HG03469 (cell line): Measurements from ENCODE around the gene PCARE.

Experiments
- ATAC-seq: cut with Tn5 transposase; IDR thresholded peaks from one replicate; pipeline ENCODE4 v1.9.1; 2021; ENCODE audit warnings: mild to moderate bottlenecking, moderate library complexity, moderate number of reproducible peaks; ENCODE audit not compliant: unreplicated experiment

Gene PCARE

DNA sequence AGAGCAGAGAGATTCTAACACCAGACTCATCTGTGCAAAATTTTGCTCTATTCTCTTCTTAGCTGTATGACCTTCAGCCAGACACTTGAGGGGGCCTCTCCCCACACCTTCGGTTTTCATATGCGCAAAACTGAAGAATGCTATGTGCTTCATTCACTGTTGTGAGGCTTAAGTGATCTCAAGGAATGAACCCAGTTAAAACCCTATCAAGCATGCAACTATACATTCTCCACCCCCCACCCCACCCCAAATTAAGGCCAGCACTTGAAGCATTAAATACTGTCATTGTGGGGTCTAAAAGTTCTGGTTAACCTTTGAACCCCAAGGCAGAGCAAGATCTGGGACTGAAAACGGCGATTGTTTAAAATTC is 10.0 kb downstream of the PCARE start:
- ATAC-seq: no peak

DNA sequence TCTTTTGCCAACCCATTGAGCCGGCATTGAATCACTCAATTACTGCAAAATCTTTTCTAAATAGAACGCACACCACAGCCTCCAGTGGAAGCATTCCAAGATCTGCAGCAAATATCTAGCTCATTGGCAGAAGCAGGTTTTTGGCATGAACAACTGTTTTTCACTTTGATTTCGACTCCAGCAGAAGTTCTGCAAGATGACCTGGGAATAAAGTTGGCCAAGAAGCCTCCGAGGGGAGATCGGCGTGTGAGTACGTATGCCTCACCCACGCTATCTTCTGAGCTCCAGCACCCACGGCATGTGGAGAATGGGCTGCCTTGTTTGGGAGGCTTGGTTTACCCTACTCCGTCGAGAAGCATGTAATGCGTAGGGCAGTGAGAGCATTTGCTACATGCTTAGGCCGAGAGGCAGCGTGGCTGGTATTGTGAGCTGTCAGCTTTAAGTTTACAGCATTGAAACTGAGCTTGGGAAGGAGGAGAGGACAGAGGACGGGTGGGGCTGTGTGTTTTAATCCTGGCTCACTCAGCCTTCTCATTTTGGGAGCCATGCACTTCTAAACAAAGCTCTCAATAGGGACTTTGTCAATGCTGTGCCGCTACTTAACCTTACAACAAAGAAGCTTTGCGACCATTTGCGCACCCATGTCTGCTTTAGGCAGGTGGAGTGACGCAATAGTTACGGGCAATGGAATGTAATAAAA is 10.5 kb downstream of the PCARE start:
- ATAC-seq: no peak

DNA sequence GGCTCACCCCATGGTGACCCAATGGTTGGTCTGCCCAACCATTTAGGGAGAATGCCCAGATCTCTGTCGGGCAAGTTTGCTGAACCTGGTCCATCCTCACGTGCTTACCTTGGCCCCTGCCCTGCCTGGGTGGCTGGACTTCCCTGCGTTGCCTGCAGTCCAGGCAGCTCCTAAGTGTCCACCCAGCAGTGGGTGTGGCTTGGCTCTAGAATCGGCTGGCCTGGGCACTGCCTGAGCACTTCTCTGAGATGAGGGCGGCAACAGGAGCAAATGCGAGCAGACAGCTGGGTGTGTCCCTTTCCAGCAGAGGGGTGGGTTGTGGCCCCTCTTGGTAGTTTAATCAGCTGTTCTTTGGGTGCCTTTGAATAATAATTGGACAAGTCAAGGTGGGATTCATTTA is 11.3 kb downstream of the PCARE start:
- no peak for ATAC-seq

- ATAC-seq: no peak
Observed at GRCh38 chr2:29062371-29062770, 12.0 kb downstream of the PCARE start.

DNA sequence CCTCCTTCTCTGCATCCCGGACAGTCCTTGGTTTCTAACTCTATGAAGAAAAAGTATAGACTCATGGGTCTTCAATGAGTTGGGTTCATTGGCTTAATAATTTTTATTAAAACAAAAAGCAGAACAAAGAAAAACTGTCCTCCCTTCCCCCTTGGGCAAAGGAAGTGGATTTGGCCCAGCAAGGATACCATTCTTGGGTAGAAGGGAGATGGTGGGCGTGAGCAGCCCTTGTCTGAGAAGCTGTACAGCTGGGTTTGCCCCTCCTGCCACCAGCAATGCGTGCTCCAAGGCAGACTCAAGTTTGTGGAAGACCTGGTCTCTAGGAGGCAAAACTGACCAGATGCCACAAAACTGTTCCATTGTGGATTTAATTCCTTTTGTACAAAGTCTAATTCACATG is 12.7 kb downstream of the PCARE start:
- ATAC-seq: no peak

- no peak for ATAC-seq
Observed at GRCh38 chr2:29061176-29061575, 13.1 kb downstream of the PCARE start.

DNA sequence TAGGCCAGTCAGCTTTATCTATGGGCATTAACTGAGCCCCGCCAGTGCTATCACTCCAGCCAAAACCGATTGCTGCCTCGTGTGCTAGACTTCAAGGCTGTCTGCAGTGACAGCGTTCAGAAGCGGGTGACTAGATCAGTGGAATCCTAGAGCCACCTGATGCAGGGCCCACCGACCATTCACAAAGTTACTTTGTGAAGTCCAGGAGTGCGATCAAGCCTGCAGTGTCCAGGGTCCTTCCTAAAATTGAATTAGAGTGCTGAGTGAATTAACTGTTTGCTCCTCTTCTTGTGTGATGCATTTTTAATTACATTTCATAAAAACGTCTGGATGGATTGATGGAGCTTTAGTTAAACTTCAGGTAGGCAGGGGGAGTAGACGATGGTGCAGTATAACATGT is 13.9 kb downstream of the PCARE start:
- no peak for ATAC-seq

GRCh38 chr2:29059624-29060023 is 14.7 kb downstream of the PCARE start:
- no peak for ATAC-seq

DNA sequence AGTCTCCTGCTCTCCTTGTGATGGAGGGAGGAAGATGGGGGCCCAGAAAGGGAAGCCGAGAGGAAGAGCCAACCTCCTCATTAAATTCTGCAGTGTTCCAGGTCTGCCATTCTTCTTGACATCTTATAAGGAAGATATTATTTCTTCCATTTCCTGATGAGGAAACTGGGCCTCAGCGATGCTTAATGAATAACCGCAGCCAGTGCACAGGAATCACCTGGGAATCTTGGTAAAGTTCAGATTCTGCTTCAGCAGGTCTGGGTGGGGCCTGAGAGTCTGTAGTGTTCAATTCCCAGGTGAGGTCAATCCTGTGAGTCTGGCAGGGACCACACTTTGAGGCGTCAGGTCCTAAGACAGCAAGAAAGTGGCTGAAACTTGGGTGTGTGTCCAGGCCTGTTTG is 17.3 kb downstream of the PCARE start:
- ATAC-seq: no peak

- ATAC-seq: no peak
Observed at GRCh38 chr2:29056452-29056851, 17.9 kb downstream of the PCARE start.

DNA sequence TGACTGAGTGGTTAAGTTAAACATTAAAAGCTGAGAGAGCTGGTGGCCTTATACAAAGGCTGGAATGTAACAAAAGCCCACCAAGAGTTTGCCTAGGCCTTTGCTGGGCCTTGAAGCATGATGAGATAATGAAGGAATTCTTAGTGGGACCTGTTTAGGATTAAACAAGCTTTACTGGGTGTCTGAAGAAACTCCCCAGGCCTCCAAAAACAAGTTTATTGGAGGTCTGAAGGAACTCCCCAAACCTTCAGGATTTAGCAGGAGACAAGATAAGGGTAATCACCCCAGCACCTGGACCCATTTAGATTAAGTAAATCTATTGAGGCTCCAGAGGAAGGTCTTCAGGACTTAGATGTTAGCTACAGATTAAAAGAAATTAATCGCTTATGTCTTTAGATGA is 18.7 kb downstream of the PCARE start:
- no peak for ATAC-seq

GRCh38 chr2:29054430-29054829 is 19.9 kb downstream of the PCARE start:
- no peak for ATAC-seq

DNA sequence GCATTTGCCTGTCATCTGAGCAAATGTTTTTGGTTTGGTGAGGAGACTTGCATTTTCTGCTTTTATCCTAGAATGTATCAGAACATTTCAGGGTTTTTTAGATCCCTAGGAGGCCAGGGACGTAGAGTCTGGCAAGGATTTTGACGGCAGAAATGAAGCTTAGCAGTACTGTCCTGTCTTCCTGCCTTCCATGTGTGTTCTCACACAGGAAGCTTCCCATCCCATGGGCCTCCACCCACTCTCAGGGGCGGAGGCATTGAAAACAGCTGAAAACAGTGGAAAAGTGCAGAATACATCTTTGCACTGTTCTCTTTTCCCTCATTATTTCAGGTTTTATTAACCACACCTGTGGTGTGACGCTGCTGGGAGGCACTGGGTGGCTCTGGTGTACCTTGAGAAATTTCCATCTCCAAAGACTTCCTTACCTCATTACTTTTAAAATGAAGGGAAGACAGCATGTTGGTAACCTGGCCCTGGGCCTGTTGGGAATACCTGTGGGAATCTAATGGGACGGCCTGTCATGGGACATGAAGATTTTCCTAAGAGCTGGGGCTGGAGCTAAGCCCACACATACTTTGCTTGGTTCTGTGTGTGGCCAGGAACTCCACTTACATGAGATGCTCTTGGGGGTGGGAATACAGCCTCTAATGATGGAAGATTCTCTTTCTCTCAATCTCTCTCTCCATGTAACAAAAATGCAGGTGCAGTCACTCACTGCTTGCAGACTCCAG is 20.5 kb downstream of the PCARE start:
- ATAC-seq: no peak

DNA sequence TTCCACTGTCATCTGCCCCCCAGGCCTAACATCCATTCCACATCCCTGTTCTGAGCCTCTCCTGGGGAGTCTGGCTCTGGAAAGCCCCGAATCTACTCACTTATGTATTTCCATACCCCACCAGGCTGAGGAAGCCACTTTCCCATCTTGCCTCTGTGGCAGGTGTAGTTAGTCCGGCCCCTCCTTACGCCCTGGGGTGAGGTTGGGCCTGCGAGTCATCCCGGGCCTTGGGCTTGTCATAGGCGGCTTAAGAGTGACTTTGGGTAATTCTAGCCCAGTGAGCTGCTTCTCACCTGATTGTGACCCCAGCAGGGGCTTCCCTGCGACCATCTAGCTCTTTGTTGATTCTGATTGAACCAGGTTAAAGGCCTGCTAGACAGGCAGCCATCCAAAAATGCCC is 21.1 kb downstream of the PCARE start:
- no peak for ATAC-seq

DNA sequence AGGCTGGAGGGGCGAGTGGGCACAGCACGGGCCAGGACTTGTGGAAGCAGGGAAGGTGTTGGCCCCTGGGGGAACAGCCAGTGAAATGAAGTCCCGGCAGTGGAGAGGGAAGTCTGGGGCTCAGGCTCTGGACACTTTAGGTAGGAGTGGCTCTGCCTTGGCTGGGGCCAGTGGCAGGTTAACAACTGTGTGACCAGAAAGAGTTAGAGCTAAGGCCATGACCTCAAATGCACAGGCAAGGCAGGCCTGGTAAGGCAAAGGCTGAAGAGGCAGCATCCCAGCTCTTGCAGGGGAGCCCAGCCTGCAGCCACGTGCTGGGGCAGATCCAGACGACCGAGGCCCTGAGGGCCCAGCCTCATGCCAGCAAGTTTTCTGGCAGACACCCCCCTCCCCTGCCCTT is 21.5 kb downstream of the PCARE start:
- ATAC-seq: no peak

DNA sequence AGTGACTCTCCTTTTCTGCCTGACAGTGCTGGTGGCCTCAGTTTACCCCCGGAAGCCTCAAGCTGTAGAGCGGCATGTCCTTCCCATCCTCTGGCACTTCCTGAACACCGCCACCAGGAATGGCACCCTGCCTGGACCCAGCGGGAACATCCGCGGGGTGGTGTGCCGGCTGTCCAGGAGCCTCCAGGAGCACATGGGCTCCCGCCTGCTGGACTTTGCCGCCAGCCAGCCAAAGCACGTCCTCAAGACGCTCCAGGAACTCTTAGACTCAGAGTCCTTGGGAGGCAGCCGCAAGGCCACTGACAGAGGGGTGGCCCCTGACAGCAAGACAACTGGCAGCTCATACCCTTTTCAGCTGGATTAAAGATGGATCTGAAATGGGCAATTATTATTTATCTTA is 22.6 kb downstream of the PCARE start:
- no peak for ATAC-seq

DNA sequence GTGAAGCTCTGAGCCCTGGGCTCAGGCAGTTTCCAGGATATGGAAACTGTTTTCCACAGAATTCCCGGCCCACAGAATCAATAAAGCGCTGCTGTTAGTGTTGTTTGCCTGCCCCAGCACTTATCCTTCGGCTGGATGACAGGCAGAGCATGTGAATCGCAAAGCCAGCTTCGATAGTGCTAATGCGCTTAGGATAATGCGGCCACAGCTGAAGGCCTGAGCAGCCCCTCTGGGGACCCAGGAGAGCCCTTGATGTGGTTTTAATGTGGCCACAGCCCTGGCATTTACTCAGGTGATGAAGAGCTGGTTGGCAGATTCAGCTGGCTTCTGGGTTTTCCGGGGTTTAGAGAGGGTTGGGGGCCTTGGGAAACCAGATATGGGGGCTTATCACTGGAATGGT is 23.7 kb downstream of the PCARE start:
- no peak for ATAC-seq

- no peak for ATAC-seq
Observed at GRCh38 chr2:29047083-29047845, 27.1 kb downstream of the PCARE start.

DNA sequence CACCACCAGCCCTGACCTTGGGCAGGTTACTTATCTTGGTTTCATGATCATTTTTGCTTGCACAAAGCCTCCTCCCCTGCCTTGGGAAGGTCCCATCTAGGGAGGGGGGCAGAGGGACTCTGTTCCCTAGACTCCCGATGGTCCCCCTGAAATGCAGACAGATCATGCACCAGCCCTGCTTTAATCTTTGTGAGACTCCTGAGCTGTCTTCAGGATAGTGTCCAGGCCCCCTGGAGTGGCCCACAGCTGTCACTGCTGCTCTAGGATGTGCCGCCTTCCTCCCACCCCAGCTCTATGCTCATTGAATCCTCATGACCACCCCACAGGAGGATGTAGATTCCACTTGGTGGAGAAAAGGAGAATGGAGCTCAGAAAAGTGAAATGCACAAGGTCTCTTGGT is 28.0 kb downstream of the PCARE start:
- no peak for ATAC-seq

DNA sequence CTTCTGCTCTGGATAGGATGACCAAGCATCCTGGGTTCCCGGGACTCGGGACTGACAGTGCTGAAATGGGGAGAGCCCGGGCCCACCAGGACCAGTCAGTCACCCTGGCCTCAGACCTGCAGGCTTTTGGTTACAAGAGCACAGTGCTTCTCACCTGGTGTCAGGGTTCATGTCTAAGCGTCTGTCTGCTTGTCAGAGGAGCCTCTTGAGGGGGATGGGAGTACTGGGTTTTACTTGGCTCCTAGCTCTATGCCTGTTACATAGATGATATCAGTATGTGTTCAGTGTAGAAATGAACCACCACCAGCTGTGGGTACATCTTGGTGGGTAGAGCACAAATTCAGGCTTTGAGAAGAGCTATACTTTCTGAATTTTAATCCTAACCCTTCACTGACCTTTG is 29.9 kb downstream of the PCARE start:
- ATAC-seq: no peak

- ATAC-seq: no peak
Observed at GRCh38 chr2:29042561-29043075, 31.7 kb downstream of the PCARE start.

DNA sequence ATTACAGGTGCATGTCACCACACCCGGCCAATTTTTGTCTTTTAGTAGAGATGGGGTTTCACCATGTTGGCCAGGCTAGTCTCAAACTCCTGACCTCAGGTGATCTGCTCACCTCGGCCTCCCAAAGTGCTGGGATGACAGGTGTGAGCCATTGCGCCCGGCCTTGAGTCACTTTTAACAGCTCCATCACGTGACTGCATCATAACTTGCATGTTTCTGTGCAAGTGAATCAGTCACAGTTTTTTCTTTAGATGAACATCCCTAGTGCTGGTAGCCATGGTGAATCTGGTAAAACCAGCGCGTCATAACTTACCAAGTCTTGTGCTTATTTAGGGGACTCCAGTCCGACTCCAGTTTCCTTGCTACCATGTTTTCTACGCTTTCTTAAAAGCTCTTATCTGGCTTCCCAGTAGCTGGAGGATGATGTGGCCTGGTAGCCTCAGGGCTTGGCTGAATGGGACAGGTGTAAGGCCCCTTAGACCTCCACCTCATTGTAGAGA is 33.1 kb downstream of the PCARE start:
- ATAC-seq: no peak
